Retina (tissue), 1 donor: Measurements from ENCODE around the gene COL26A1.

Experiments
- DNase-seq: peaks from one replicate; pipeline ENCODE4 v3.0.0-alpha.2; 2016

COL26A1 gene

GRCh38 chr7:101580596-101580995, 217.9 kb downstream of the COL26A1 start:
- no peak for DNase-seq

- DNase-seq: no peak
These were observed 219.2 kb downstream of the COL26A1 start for GRCh38 chr7:101581891-101582290.

- DNase-seq: no peak
These were observed 220.3 kb downstream of the COL26A1 start for GRCh38 chr7:101582971-101583370.

- DNase-seq: no peak
These were observed 223.6 kb downstream of the COL26A1 start for GRCh38 chr7:101586078-101586905.

GRCh38 chr7:101586906-101587677, 224.4 kb downstream of the COL26A1 start:
- DNase-seq: no peak

GRCh38 chr7:101588131-101588935, 225.7 kb downstream of the COL26A1 start:
- no peak for DNase-seq

- DNase-seq: no peak
These were observed 226.4 kb downstream of the COL26A1 start for GRCh38 chr7:101589052-101589451.

- no peak for DNase-seq
These were observed 227.4 kb downstream of the COL26A1 start for GRCh38 chr7:101589976-101590662.

GRCh38 chr7:101590663-101591435, 228.2 kb downstream of the COL26A1 start:
- DNase-seq: no peak

GRCh38 chr7:101591504-101591903, 228.8 kb downstream of the COL26A1 start:
- DNase-seq: no peak

- DNase-seq: no peak
These were observed 230.9 kb downstream of the COL26A1 start for GRCh38 chr7:101593556-101593955.

GRCh38 chr7:101594790-101595189, 232.1 kb downstream of the COL26A1 start:
- DNase-seq: no peak

- DNase-seq: no peak
These were observed 232.6 kb downstream of the COL26A1 start for GRCh38 chr7:101595246-101595645.

- DNase-seq: no peak
These were observed 233.3 kb downstream of the COL26A1 start for GRCh38 chr7:101595766-101596537.

GRCh38 chr7:101596898-101597297, 234.2 kb downstream of the COL26A1 start:
- DNase-seq: no peak

- no peak for DNase-seq
These were observed 235.3 kb downstream of the COL26A1 start for GRCh38 chr7:101597941-101598340.

GRCh38 chr7:101598422-101598985, 235.8 kb downstream of the COL26A1 start:
- DNase-seq: peak; percentile 37

- peak; percentile 39 for DNase-seq
These were observed 236.5 kb downstream of the COL26A1 start for GRCh38 chr7:101598986-101599771.

- DNase-seq: no peak
These were observed 237.1 kb downstream of the COL26A1 start for GRCh38 chr7:101599787-101600186.

GRCh38 chr7:101602082-101602481, 239.4 kb downstream of the COL26A1 start:
- no peak for DNase-seq
